T47D (cell line): ENCODE results near the gene LGI1.

Experiments
- DNase-seq, 2 experiments: peaks; one replicate each; pipeline versions ENCODE4 v3.0.0 to v3.0.0-alpha.2; 2011 to 2012; ENCODE audit warnings: low read depth in 1 of 2, low spot score in 1 of 2
- JUND ChIP-seq: IDR thresholded peaks from 2 replicates; pipeline ENCODE4 v1.6.1; 2012; ENCODE audit warnings: low read depth
- in situ Hi-C: cut with HindIII; loops from 2 replicates; pipeline ENCODE4 v1.10.0; 2016; ENCODE audit warnings: low sequenced_read_pairs, low pct_unique_long_range_greater_than_20kb

The LGI1 gene

DNA sequence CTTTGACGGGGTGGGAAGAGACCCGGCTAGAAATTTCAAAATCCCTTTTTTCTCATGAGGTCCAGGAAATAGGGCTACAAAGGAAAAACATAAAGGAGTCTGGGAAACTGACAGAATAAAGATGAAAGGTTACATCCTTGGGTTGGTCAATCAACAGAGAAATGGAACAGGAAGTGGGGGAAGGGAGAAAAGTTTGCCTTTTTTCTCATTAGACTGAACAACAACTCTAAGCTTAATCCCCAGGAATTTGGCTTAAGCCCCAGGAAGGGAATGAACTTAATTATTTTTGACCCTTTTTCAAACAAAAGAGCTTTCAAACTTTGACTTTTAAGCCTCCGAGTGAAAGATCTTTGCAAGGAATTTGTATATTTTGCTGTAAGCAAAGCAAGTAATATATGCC lies 32.7 kb downstream of the LGI1 start:
- no peak for DNase-seq
- no peak for TF ChIP-seq JUND
- in situ Hi-C loops = no loop called here

- in situ Hi-C loops = no loop called here
- no peak for TF ChIP-seq JUND
- no peak for DNase-seq
Measured at GRCh38 chr10:93796167-93796566, 38.4 kb downstream of the LGI1 start.

- TF ChIP-seq JUND = no peak
- in situ Hi-C loops = no loop called here
- DNase-seq = no peak
Measured at GRCh38 chr10:93797825-93798224, 40.1 kb downstream of the LGI1 start.

DNA sequence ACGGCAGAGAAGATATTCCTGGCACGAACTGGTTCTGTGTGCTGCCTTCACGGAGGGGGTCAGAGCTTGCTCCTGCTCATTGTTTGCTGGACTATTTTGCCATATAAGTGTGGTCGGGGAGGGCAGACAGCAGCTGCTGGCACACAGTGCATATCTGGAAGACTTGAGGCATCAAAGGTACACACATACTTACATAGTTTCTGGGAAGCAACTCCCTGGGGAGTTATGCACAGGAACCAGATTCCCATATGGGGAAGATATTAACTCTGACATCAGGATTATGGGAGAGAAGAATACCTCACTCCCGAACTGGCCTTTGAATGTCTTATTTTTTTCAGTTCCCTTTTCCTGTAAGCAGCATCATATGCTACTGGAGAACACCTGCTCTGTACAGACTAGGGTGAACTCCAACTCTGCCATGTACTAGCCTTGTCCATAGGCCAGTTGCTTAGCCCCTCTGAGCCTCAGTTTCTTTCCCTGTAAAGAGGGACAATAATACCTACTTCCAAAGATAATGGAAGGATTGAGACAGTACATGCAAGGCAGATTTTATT lies 41.5 kb downstream of the LGI1 start:
- no peak for DNase-seq
- TF ChIP-seq JUND = no peak
- in situ Hi-C loops = no loop called here

GRCh38 chr10:93804200-93804599 lies 46.5 kb downstream of the LGI1 start:
- no peak for DNase-seq
- in situ Hi-C loops = no loop called here
- TF ChIP-seq JUND = no peak

DNA sequence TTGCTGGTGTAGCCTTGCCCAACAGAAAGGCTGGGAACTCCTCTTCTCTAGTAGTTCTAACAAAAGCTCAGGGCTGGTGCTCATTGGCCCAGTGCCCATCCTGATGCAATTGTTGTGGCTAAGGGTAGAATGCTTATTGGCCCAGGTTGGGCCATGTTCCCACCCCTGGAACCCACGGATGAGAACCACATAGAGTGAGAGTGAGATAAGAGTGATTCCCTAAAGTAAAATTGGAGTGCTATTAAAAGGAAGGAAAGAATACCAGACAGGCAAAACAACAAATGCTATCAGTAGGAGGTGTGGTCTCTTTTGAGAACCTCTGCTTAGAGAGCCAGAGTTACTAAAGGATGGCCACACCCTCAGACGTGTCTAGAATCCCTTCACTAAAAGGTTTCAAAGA lies 49.2 kb downstream of the LGI1 start:
- TF ChIP-seq JUND = no peak
- peak in 1 of 2 experiments; percentile 37 for DNase-seq
- in situ Hi-C loops = no loop called here

GRCh38 chr10:93807371-93807770 lies 49.6 kb downstream of the LGI1 start:
- in situ Hi-C loops = no loop called here
- no peak for DNase-seq
- no peak for TF ChIP-seq JUND

DNA sequence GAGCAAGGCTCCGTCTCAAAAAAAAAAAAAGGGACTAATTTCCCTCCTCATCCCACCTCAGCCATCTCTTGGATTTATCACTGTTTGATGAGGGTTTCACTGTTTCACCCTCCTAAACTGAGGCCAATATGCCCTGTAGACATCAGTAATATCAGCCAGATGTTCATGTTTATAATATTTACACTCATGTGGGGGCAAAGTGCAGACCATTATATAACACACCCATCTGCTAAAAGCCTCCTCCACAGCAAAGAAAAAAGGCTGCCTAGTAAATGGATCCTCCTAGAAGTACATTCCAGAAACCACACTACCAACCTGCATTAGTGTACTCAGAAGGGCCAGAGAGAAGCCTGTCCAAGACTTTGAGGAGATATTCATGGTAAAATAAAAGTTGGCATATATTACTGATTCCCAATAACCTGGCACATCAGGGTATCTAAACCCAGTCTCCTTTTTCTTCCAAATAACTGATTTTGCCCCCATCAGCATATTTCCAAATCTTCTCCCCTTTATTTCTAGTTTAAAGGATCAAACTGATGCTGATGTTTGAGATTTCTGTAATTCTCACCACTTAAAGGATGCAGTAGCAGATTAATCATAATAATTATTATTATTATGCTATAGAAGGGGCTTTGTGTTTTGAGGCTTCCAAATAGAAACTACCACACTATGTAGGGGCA lies 55.1 kb downstream of the LGI1 start:
- DNase-seq = no peak
- in situ Hi-C loops = no loop called here
- no peak for TF ChIP-seq JUND

- in situ Hi-C loops = no loop called here
- TF ChIP-seq JUND = no peak
- DNase-seq = peak in 1 of 2 experiments; percentile 86
Measured at GRCh38 chr10:93813507-93814465, 56.0 kb downstream of the LGI1 start.

DNA sequence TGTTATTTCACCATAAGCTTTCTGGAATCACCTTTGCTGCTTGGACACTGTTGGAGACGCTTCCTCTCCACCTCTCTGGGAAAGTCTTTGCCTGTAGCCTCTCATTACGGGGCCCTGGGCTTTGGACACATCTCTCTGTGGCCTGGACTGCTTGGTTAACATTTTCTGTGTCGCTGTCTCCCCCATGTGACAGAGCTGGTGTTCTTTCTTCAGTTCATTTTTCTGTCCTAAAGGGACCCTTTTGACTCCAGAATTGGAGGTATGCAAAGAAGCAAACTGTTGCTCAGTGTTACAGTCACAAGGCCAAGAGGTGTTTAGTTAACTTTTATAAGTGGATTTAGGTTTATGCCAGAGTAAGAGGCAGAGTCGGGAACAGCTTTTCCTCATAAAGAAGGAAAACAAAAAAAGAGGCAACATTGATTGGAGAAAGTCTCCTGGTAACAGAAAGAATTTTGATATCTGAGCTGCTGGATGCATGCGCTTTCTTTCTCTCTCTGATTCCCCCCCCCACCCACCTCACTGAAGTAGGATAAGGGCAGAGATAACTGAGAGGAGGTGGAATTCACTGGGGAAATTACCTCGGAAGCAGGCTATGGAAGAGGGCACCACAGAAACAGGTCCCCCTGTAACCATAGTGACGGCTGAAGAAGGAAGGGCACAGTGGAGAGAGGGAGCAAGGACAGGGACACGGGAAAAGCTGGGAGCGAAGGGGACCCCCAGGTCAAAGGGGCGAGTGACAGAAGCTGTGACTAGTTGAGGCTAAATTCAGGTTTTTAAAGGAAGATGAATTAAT lies 57.8 kb downstream of the LGI1 start:
- DNase-seq = peak in 1 of 2 experiments; percentile 86
- in situ Hi-C loops = no loop called here
- TF ChIP-seq JUND = no peak

GRCh38 chr10:93816123-93816747 lies 58.5 kb downstream of the LGI1 start:
- in situ Hi-C loops = no loop called here
- DNase-seq = peak; percentile 31 to 89
- TF ChIP-seq JUND = no peak

GRCh38 chr10:93818086-93818485 lies 60.4 kb downstream of the LGI1 start:
- no peak for TF ChIP-seq JUND
- in situ Hi-C loops = no loop called here
- peak in 1 of 2 experiments; percentile 67 for DNase-seq
